ENCODE results near the gene EFR3B. TPM values are rescaled to one million over a fixed set of nuclear protein-coding genes. Genes with fewer than 3 reads are reported as not detected.

The EFR3B gene
- total RNA-seq, 1 donor from 2014 or later, result 11.3 TPM

- Mint-ChIP-seq H3K27ac (ENCODE audit: unreplicated experiment) (no peak overlapping the region), H3K9me3 (ENCODE audit: unreplicated experiment) (no peaks in the 10 kb centered on the region)
These were observed 127.2 kb downstream of the EFR3B start for GRCh38 chr2:25169073-25169470.

GRCh38 chr2:25170888-25171287 lies 129.0 kb downstream of the EFR3B start:
- Mint-ChIP-seq H3K9me3 (ENCODE audit: unreplicated experiment) (no peaks in the 10 kb centered on the region), H3K4me1 (ENCODE audit: unreplicated experiment) (no peaks in the 10 kb centered on the region), H3K4me3 (ENCODE audit: unreplicated experiment) (no peak overlapping the region), H3K27me3 (ENCODE audit: unreplicated experiment) (peaks cover 18% of the 10 kb centered on the region), H3K36me3 (ENCODE audit: low read depth, unreplicated experiment) (no peaks in the 10 kb centered on the region), H3K27ac (ENCODE audit: unreplicated experiment) (no peak overlapping the region)
- DNase-seq (ENCODE audit: low spot score), result no peak
- no peak for TF ChIP-seq CTCF (IDR thresholded peaks at IDR 0.05; ENCODE audit: unreplicated experiment)

More at GRCh38 chr2:25169073-25169470, 127.2 kb downstream of the EFR3B start:
- H3K36me3 Mint-ChIP-seq (ENCODE audit: low read depth, unreplicated experiment), result no peaks in the 10 kb centered on the region
- no peaks in the 10 kb centered on the region for H3K4me1 Mint-ChIP-seq (ENCODE audit: unreplicated experiment)
- H3K4me3 Mint-ChIP-seq (ENCODE audit: unreplicated experiment), result no peak overlapping the region
- DNase-seq (ENCODE audit: low spot score), result no peak
- H3K27me3 Mint-ChIP-seq (ENCODE audit: unreplicated experiment), result peaks cover 16% of the 10 kb centered on the region
- no peak for TF ChIP-seq CTCF (IDR thresholded peaks at IDR 0.05; ENCODE audit: unreplicated experiment)

- Mint-ChIP-seq H3K4me1 (ENCODE audit: unreplicated experiment) (no peaks in the 10 kb centered on the region), H3K27ac (ENCODE audit: unreplicated experiment) (no peak overlapping the region), H3K36me3 (ENCODE audit: low read depth, unreplicated experiment) (no peaks in the 10 kb centered on the region), H3K27me3 (ENCODE audit: unreplicated experiment) (peaks cover 19% of the 10 kb centered on the region), H3K4me3 (ENCODE audit: unreplicated experiment) (no peak overlapping the region), H3K9me3 (ENCODE audit: unreplicated experiment) (no peaks in the 10 kb centered on the region)
- no peak for DNase-seq (ENCODE audit: low spot score)
- TF ChIP-seq CTCF (IDR thresholded peaks at IDR 0.05; ENCODE audit: unreplicated experiment), result no peak
These were observed 131.8 kb downstream of the EFR3B start for GRCh38 chr2:25173719-25174118.

GRCh38 chr2:25174192-25174861 lies 132.5 kb downstream of the EFR3B start:
- H3K36me3 Mint-ChIP-seq (ENCODE audit: low read depth, unreplicated experiment), result no peaks in the 10 kb centered on the region
- H3K27ac Mint-ChIP-seq (ENCODE audit: unreplicated experiment), result no peak overlapping the region
- no peak for DNase-seq (ENCODE audit: low spot score)
- TF ChIP-seq CTCF (IDR thresholded peaks at IDR 0.05; ENCODE audit: unreplicated experiment), result no peak
- no peak overlapping the region for H3K4me3 Mint-ChIP-seq (ENCODE audit: unreplicated experiment)
- no peaks in the 10 kb centered on the region for H3K9me3 Mint-ChIP-seq (ENCODE audit: unreplicated experiment)
- no peaks in the 10 kb centered on the region for H3K4me1 Mint-ChIP-seq (ENCODE audit: unreplicated experiment)
- H3K27me3 Mint-ChIP-seq (ENCODE audit: unreplicated experiment), result peaks cover 15% of the 10 kb centered on the region

GRCh38 chr2:25176138-25176537 lies 134.3 kb downstream of the EFR3B start:
- DNase-seq (ENCODE audit: low spot score), result no peak
- H3K27me3 Mint-ChIP-seq (ENCODE audit: unreplicated experiment), result peaks cover 8% of the 10 kb centered on the region
- no peak for TF ChIP-seq CTCF (IDR thresholded peaks at IDR 0.05; ENCODE audit: unreplicated experiment)
- no peaks in the 10 kb centered on the region for H3K4me1 Mint-ChIP-seq (ENCODE audit: unreplicated experiment)
- H3K36me3 Mint-ChIP-seq (ENCODE audit: low read depth, unreplicated experiment), result no peaks in the 10 kb centered on the region
- no peak overlapping the region for H3K4me3 Mint-ChIP-seq (ENCODE audit: unreplicated experiment)
- no peak overlapping the region for H3K27ac Mint-ChIP-seq (ENCODE audit: unreplicated experiment)
- H3K9me3 Mint-ChIP-seq (ENCODE audit: unreplicated experiment), result no peaks in the 10 kb centered on the region

Measured in endothelial cell (in vitro differentiated cells).